Kidney (tissue), 14 donors: ENCODE data around the gene PAM16. TPM values are rescaled to one million over a fixed set of nuclear protein-coding genes. Genes with fewer than 3 reads are reported as not detected.
A peak's percentile ranks its signal among the peaks of the same experiment; 100 is the strongest.

ENCODE experiments used
- DNase-seq, 5 donors: peaks; one replicate each; pipeline ENCODE4 v3.0.0-alpha.2; 2013 to 2020
- FAIRE-seq: peaks from 2 replicates; lab custom pipeline; 2012; peaks lifted over from hg19 to GRCh38; lab: Jason Lieb, UNC
- H3K27ac ChIP-seq, 2 donors: one replicate each; pipeline ENCODE4 v1.7.0; 2013; ENCODE audit warnings: low read depth in 2 of 2, low read length in 2 of 2, inconsistent platforms in 1 of 2
- H3K27me3 ChIP-seq: one replicate; pipeline ENCODE4 v1.7.1; 2013; ENCODE audit warnings: low read length, inconsistent platforms; ENCODE audit not compliant: control insufficient read depth, insufficient read depth
- H3K36me3 ChIP-seq, 3 donors: one replicate each; pipeline versions ENCODE4 v1.7.0 to v1.7.1; 2013; ENCODE audit warnings: low read length in 3 of 3, control low read depth in 1 of 3, inconsistent platforms in 1 of 3; ENCODE audit not compliant: insufficient read depth in 3 of 3, control insufficient read depth in 2 of 3
- H3K4me1 ChIP-seq, 3 donors: one replicate each; pipeline versions ENCODE4 v1.7.0 to v1.7.1; 2013; ENCODE audit warnings: low read length in 3 of 3, inconsistent platforms in 1 of 3, low read depth in 1 of 3; ENCODE audit not compliant: control insufficient read depth in 2 of 3, insufficient read depth in 2 of 3
- H3K4me3 ChIP-seq, 3 donors: one replicate each; pipeline versions ENCODE4 v1.7.0 to v1.8.1; 2013; ENCODE audit warnings: low read length in 3 of 3, control low read depth in 1 of 3, inconsistent platforms in 1 of 3
- H3K9ac ChIP-seq, 3 donors: one replicate each; pipeline versions ENCODE4 v1.7.0 to v1.7.1; 2013; ENCODE audit warnings: low read length in 3 of 3, control low read depth in 1 of 3, inconsistent platforms in 1 of 3
- H3K9me3 ChIP-seq, 3 donors: one replicate each; pipeline versions ENCODE4 v1.7.0 to v1.7.1; 2013; ENCODE audit warnings: low read length in 3 of 3, control low read depth in 1 of 3, inconsistent platforms in 1 of 3; ENCODE audit not compliant: control insufficient read depth in 2 of 3, insufficient read depth in 1 of 3
- intact Hi-C: fragments of 100-400 bp; cut with DNase I; formaldehyde crosslinking; loops from one replicate; pipeline ENCODE4 v1.11.1; 2022
- polyA plus RNA-seq: library from polyadenylated mRNA; stranded (reverse); fragments of 350-450 nt; fragmentation: Illumina TruSeq; extraction: RNeasy Lipid Tissue Mini Kit (QIAGEN cat#74804); gene quantifications from one replicate; pipeline ENCODE4 v1.2.3, GENCODE V29; 2014; ENCODE audit warnings: low read depth, low replicate concordance; ENCODE audit not compliant: insufficient read depth
- total RNA-seq: library from RNA; stranded (reverse); fragmentation: NEBNext Ultra II Directional; extraction: Animal tissue kit (Norgen Biotek cat#: 25700); gene quantifications from one replicate; pipeline ENCODE4 v1.2.1, GENCODE V29; 2021
- TF ChIP-seq, protein P1 (sequence below): IDR thresholded peaks from 3 replicates; pipeline ENCODE4 v1.5.1; 2012; ENCODE audit warnings: mild to moderate bottlenecking, moderate library complexity, borderline replicate concordance; ENCODE audit not compliant: insufficient read depth; ENCODE audit errors: extremely low read depth
- donor health status: control.
- donor health status: control.
- donor health status: control.
- donor health status: control.
- donor health status: control.
- donor health status: DM: yes; HTN: yes; CAD: no.
- donor health status: Normal renal cell carcinoma (clear cell type).

The PAM16 gene
- total and polyA plus RNA-seq, 2 donors from 2014 or later, result 29.4 to 61.1 TPM

DNA sequence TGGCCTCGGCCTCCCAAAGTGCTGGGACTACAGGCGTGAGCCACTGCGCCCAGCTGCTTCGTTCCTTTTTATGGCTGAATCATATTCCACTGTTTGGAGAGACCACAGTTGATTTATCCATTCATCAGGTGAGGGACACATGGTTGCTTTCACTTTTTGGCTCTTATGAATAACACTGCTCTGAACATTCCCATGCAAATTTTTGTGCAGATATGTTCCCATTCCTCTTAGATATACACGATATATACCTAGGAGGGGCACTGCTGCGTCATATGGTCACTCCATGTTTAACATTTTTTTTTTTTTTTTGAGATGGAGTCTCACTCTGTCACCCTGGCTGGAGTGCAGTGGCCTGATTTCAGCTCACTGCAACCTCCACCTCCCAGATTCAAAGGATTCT lies 49.2 kb downstream of the PAM16 start:
- FAIRE-seq, result no peak
- no peak for DNase-seq
- Histone ChIP-seq H3K36me3 (no peaks in the 10 kb centered on the region), H3K9me3 (no peaks in the 10 kb centered on the region), H3K9ac (no peak overlapping the region), H3K27ac (no peak overlapping the region), H3K4me3 (no peak overlapping the region), H3K4me1 (peaks cover 5 to 13% (median 7%) of the 10 kb centered on the region in 3 donors), H3K27me3 (no peaks in the 10 kb centered on the region)
- TF ChIP-seq, protein P1, sequence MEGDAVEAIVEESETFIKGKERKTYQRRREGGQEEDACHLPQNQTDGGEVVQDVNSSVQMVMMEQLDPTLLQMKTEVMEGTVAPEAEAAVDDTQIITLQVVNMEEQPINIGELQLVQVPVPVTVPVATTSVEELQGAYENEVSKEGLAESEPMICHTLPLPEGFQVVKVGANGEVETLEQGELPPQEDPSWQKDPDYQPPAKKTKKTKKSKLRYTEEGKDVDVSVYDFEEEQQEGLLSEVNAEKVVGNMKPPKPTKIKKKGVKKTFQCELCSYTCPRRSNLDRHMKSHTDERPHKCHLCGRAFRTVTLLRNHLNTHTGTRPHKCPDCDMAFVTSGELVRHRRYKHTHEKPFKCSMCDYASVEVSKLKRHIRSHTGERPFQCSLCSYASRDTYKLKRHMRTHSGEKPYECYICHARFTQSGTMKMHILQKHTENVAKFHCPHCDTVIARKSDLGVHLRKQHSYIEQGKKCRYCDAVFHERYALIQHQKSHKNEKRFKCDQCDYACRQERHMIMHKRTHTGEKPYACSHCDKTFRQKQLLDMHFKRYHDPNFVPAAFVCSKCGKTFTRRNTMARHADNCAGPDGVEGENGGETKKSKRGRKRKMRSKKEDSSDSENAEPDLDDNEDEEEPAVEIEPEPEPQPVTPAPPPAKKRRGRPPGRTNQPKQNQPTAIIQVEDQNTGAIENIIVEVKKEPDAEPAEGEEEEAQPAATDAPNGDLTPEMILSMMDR, result no peak
- intact Hi-C loops, result no loop called here

- H3K4me1 ChIP-seq, result peaks cover 3 to 6% (median 3%) of the 10 kb centered on the region in 3 donors
- DNase-seq (no peak), FAIRE-seq (no peak)
- TF ChIP-seq, protein P1, result no peak
- H3K36me3 ChIP-seq, result no peaks in the 10 kb centered on the region
- H3K27me3 ChIP-seq, result no peaks in the 10 kb centered on the region
- H3K4me3 ChIP-seq, result no peak overlapping the region
- intact Hi-C loops, result no loop called here
- H3K9me3 ChIP-seq, result no peaks in the 10 kb centered on the region
- no peak overlapping the region for H3K9ac ChIP-seq
- no peak overlapping the region for H3K27ac ChIP-seq
These were observed 49.9 kb downstream of the PAM16 start for GRCh38 chr16:4301177-4301576.

GRCh38 chr16:4298761-4299522 lies 52.2 kb downstream of the PAM16 start:
- Histone ChIP-seq H3K4me3 (no peak overlapping the region), H3K9ac (peak overlapping the region in 1 of 3 donors; percentile 46), H3K9me3 (no peaks in the 10 kb centered on the region), H3K4me1 (peaks cover 3 to 10% (median 3%) of the 10 kb centered on the region in 3 donors), H3K27me3 (no peaks in the 10 kb centered on the region), H3K27ac (peak overlapping the region; percentile 69 to 77), H3K36me3 (no peaks in the 10 kb centered on the region)
- intact Hi-C loops, result no loop called here
- DNase-seq, result peak; percentile 87 to 95 (median 89)
- TF ChIP-seq, protein P1, result no peak
- no peak for FAIRE-seq

- no peak for FAIRE-seq
- DNase-seq, result no peak
- TF ChIP-seq, protein P1, result no peak
- Histone ChIP-seq H3K27ac (no peak overlapping the region), H3K4me1 (peaks cover 3 to 18% (median 5%) of the 10 kb centered on the region in 3 donors), H3K36me3 (no peaks in the 10 kb centered on the region), H3K4me3 (no peak overlapping the region), H3K9ac (no peak overlapping the region), H3K9me3 (no peaks in the 10 kb centered on the region), H3K27me3 (no peaks in the 10 kb centered on the region)
- intact Hi-C loops, result no loop called here
These were observed 53.6 kb downstream of the PAM16 start for GRCh38 chr16:4297480-4297879.
